Endothelial cell of umbilical vein (primary cell): ENCODE results near the gene KCNMA1.

Source experiments
- EZH2 ChIP-seq: IDR thresholded peaks from 2 replicates; pipeline ENCODE4 v1.6.1; 2012; ENCODE audit warnings: borderline replicate concordance, low read depth, mild to moderate bottlenecking, moderate library complexity, low read length, inconsistent platforms; ENCODE audit not compliant: severe bottlenecking
- JUN ChIP-seq: IDR thresholded peaks from 2 replicates; pipeline ENCODE4 v1.6.1; 2011; ENCODE audit warnings: borderline replicate concordance, low read depth; ENCODE audit not compliant: insufficient read length, insufficient read depth
- MYC ChIP-seq: IDR thresholded peaks from one replicate; pipeline ENCODE4 v1.6.1; 2011; ENCODE audit warnings: mild to moderate bottlenecking, low read depth, low read length
- POLR2A ChIP-seq: IDR thresholded peaks from 2 replicates; pipeline ENCODE4 v1.6.1; 2012; ENCODE audit warnings: low read depth, mild to moderate bottlenecking, control low read depth, low read length
- POLR2AphosphoS5 ChIP-seq: IDR thresholded peaks from 2 replicates; pipeline ENCODE4 v1.6.1; 2012; ENCODE audit warnings: low read depth, mild to moderate bottlenecking, control low read depth, low read length, moderate library complexity; ENCODE audit not compliant: insufficient read depth
- TF ChIP-seq, protein P1 (sequence below), 2 donors: IDR thresholded peaks; 1 replicate in 1 of 2; 2 replicates in 1 of 2; pipeline ENCODE4 v1.5.1; 2011; ENCODE audit warnings: low read length in 2 of 2, mild to moderate bottlenecking in 2 of 2, moderate library complexity in 2 of 2, control low read depth in 1 of 2, inconsistent platforms in 1 of 2, low read depth in 1 of 2; ENCODE audit not compliant: insufficient read depth in 1 of 2; ENCODE audit errors: extremely low read depth in 1 of 2
- TF ChIP-seq, protein P2 (sequence below): IDR thresholded peaks from 2 replicates; pipeline ENCODE4 v1.6.1; 2011; ENCODE audit not compliant: insufficient read depth, insufficient read length

DNA sequence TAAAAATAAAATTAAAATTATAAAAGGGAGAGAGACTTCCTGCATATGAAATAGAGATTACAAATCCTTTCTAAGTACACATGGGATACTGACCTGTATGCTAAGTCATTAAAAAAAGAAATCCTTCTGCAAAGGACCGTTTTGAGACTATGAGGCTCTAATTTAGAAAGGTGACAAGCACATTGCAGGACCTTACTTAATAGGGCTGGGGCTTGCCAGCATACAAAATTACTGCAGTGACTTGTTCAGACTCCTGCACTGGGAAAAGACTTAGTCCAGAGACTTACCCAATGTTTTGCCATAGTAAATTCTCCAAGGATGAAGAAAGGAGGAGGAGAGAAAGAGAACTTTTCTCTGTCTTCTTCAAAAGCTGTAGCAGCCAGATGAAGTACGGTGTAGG is 193.6 kb downstream of the KCNMA1 start:
- TF ChIP-seq, protein P1, sequence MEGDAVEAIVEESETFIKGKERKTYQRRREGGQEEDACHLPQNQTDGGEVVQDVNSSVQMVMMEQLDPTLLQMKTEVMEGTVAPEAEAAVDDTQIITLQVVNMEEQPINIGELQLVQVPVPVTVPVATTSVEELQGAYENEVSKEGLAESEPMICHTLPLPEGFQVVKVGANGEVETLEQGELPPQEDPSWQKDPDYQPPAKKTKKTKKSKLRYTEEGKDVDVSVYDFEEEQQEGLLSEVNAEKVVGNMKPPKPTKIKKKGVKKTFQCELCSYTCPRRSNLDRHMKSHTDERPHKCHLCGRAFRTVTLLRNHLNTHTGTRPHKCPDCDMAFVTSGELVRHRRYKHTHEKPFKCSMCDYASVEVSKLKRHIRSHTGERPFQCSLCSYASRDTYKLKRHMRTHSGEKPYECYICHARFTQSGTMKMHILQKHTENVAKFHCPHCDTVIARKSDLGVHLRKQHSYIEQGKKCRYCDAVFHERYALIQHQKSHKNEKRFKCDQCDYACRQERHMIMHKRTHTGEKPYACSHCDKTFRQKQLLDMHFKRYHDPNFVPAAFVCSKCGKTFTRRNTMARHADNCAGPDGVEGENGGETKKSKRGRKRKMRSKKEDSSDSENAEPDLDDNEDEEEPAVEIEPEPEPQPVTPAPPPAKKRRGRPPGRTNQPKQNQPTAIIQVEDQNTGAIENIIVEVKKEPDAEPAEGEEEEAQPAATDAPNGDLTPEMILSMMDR (IDR thresholded peaks at IDR 0.05; ENCODE audit: extremely low read depth in 1 of 2, insufficient read depth in 1 of 2, low read depth in 1 of 2, low read length in 2 of 2): no peak
- TF ChIP-seq MYC (no peak), POLR2A (no peak), POLR2AphosphoS5 (no peak), JUN (no peak), EZH2 (no peak)
- TF ChIP-seq, protein P2, sequence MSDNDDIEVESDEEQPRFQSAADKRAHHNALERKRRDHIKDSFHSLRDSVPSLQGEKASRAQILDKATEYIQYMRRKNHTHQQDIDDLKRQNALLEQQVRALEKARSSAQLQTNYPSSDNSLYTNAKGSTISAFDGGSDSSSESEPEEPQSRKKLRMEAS: no peak
